Lower lobe of right lung (tissue), 2 donors: ENCODE measurements around the gene PLA2G4B. TPM values are rescaled to one million over a fixed set of nuclear protein-coding genes. Genes with fewer than 3 reads are reported as not detected.

Experiments used
- ATAC-seq, 2 donors: fragments of 200-7000 bp; cut with Tn5 transposase; one replicate each; pipeline ENCODE4 v1.9.1; 2020 to 2022; ENCODE audit warnings: mild to moderate bottlenecking in 2 of 2, moderate library complexity in 2 of 2
- DNase-seq: peaks from one replicate; pipeline ENCODE4 v3.0.0-alpha.2; 2020
- H3K27ac ChIP-seq: fragments of 200-600 bp; one replicate; pipeline ENCODE4 v1.8.0; 2022
- H3K27me3 ChIP-seq: fragments of 200-600 bp; one replicate; pipeline ENCODE4 v1.8.0; 2022; ENCODE audit warnings: low read depth
- H3K36me3 ChIP-seq: fragments of 200-600 bp; one replicate; pipeline ENCODE4 v1.8.0; 2022; ENCODE audit warnings: mild to moderate bottlenecking
- H3K4me1 ChIP-seq: fragments of 200-600 bp; one replicate; pipeline ENCODE4 v1.8.0; 2022
- H3K4me3 ChIP-seq: fragments of 200-600 bp; one replicate; pipeline ENCODE4 v1.8.0; 2022; ENCODE audit warnings: mild to moderate bottlenecking
- H3K9me3 ChIP-seq: fragments of 200-600 bp; one replicate; pipeline ENCODE4 v1.8.0; 2022
- CTCF ChIP-seq: fragments of 200-600 bp; IDR thresholded peaks from one replicate; pipeline ENCODE4 v1.8.0; 2022; ENCODE audit warnings: antibody characterized with exemption, mild to moderate bottlenecking
- intact Hi-C: fragments of 100-400 bp; cut with DNase I; formaldehyde crosslinking; loops from one replicate; pipeline ENCODE4 v1.11.0; 2022
- total RNA-seq: library from RNA; stranded (reverse); fragmentation: NEBNext Ultra II Directional; extraction: Animal tissue kit (Norgen Biotek cat#: 25700); gene quantifications from one replicate; pipeline ENCODE4 v1.2.1, GENCODE V29; 2021
- donor health status: DM: no; HTN: yes; CAD: no; lungs with severe emphysema.

PLA2G4B gene
- total RNA-seq, 1 donor from 2014 or later: 13.8 TPM

- Histone ChIP-seq H3K9me3 (no peaks in the 10 kb centered on the region), H3K4me1 (peaks cover 13% of the 10 kb centered on the region), H3K4me3 (no peak overlapping the region), H3K27me3 (no peaks in the 10 kb centered on the region), H3K36me3 (no peaks in the 10 kb centered on the region), H3K27ac (no peak overlapping the region)
- DNase-seq (no peak), ATAC-seq (no peak)
- no peak for TF ChIP-seq CTCF
- intact Hi-C loops: no loop called here
These were observed 18.1 kb downstream of the PLA2G4B start for GRCh38 chr15:41856716-41857115.

- Histone ChIP-seq H3K27ac (no peak overlapping the region), H3K27me3 (no peaks in the 10 kb centered on the region), H3K4me1 (peaks cover 10% of the 10 kb centered on the region), H3K4me3 (no peak overlapping the region), H3K9me3 (no peaks in the 10 kb centered on the region), H3K36me3 (no peaks in the 10 kb centered on the region)
- no peak for TF ChIP-seq CTCF
- no peak for DNase-seq
- intact Hi-C loops: no loop called here
- no peak for ATAC-seq
These were observed 18.7 kb downstream of the PLA2G4B start for GRCh38 chr15:41857316-41857715.

- Histone ChIP-seq H3K27ac (no peak overlapping the region), H3K27me3 (no peaks in the 10 kb centered on the region), H3K36me3 (no peaks in the 10 kb centered on the region), H3K4me1 (no peaks in the 10 kb centered on the region), H3K4me3 (no peak overlapping the region), H3K9me3 (no peaks in the 10 kb centered on the region)
- intact Hi-C loops: no loop called here
- DNase-seq (no peak), ATAC-seq (no peak)
- no peak for TF ChIP-seq CTCF
These were observed 20.1 kb downstream of the PLA2G4B start for GRCh38 chr15:41858756-41859155.

GRCh38 chr15:41860049-41860828 is 21.6 kb downstream of the PLA2G4B start:
- no peak for TF ChIP-seq CTCF
- DNase-seq: no peak
- no peak for ATAC-seq

GRCh38 chr15:41861736-41862356 is 23.2 kb downstream of the PLA2G4B start:
- no peak overlapping the region for H3K27ac ChIP-seq
- no peak for ATAC-seq
- no peak for TF ChIP-seq CTCF
- H3K36me3 ChIP-seq: no peaks in the 10 kb centered on the region
- no peaks in the 10 kb centered on the region for H3K4me1 ChIP-seq
- H3K9me3 ChIP-seq: no peaks in the 10 kb centered on the region
- H3K4me3 ChIP-seq: no peak overlapping the region
- no peak for DNase-seq
- intact Hi-C loops: no loop called here
- no peaks in the 10 kb centered on the region for H3K27me3 ChIP-seq

More at GRCh38 chr15:41860049-41860828, 21.6 kb downstream of the PLA2G4B start:
- H3K36me3 ChIP-seq: no peaks in the 10 kb centered on the region
- H3K4me1 ChIP-seq: no peaks in the 10 kb centered on the region
- intact Hi-C loops: no loop called here
- no peaks in the 10 kb centered on the region for H3K9me3 ChIP-seq
- H3K4me3 ChIP-seq: no peak overlapping the region
- H3K27me3 ChIP-seq: no peaks in the 10 kb centered on the region
- no peak overlapping the region for H3K27ac ChIP-seq
